ENCODE results near the gene NELFE. TPM values are rescaled to one million over a fixed set of nuclear protein-coding genes. Genes with fewer than 3 reads are reported as not detected.

NELFE gene
- total RNA-seq, 1 experiment from 2014 or later, result 73.8 TPM

GRCh38 chr6:31905041-31905440, 53.7 kb downstream of the NELFE start:
- POLR2A ChIA-PET, result interaction anchor here (1.2 kb wide), 1 partner anchor 67 kb away, joined by 3 read pairs; the partner anchor contains the start of gene DXO
- TF ChIP-seq CTCF (IDR thresholded peaks at IDR 0.05), result no peak
- no peak for TF ChIP-seq ARID4B (CRISPR knock-in tag; IDR thresholded peaks at IDR 0.05; ENCODE audit: borderline replicate concordance)
- no peak for TF ChIP-seq ZNF121 (CRISPR knock-in tag; IDR thresholded peaks at IDR 0.05)
- no peak for TF ChIP-seq JAZF1 (CRISPR knock-in tag; IDR thresholded peaks at IDR 0.05)
- TF ChIP-seq TEAD1 (CRISPR knock-in tag; IDR thresholded peaks at IDR 0.05), result no peak
- TF ChIP-seq ZSCAN18 (CRISPR knock-in tag; IDR thresholded peaks at IDR 0.05), result no peak
- no peak for TF ChIP-seq CDX4 (CRISPR knock-in tag; IDR thresholded peaks at IDR 0.05; ENCODE audit: borderline replicate concordance)
- no peak for TF ChIP-seq AFF4 (CRISPR knock-in tag; IDR thresholded peaks at IDR 0.05; ENCODE audit: borderline replicate concordance)
- TF ChIP-seq FOXP4 (CRISPR knock-in tag; IDR thresholded peaks at IDR 0.05), result no peak
- no peak for TF ChIP-seq ZNF416 (CRISPR knock-in tag; IDR thresholded peaks at IDR 0.05)
- H3K4me1 Mint-ChIP-seq, result peaks cover 14% of the 10 kb centered on the region
- no peak for ATAC-seq
- DNase-seq (ENCODE audit: low spot score), result no peak
- no peak overlapping the region for H3K27ac Mint-ChIP-seq
- CTCF ChIA-PET, result interaction anchor here (1.8 kb wide), 1 partner anchor 18 kb away, joined by 9 read pairs; no protein-coding TSS in a partner anchor
- no peaks in the 10 kb centered on the region for H3K9me3 Mint-ChIP-seq
- peaks cover 5% of the 10 kb centered on the region for H3K27me3 Mint-ChIP-seq (ENCODE audit: low read depth)
- H3K36me3 Mint-ChIP-seq, result no peaks in the 10 kb centered on the region
- H3K4me3 Mint-ChIP-seq, result no peak overlapping the region

- no peaks in the 10 kb centered on the region for H3K36me3 Mint-ChIP-seq
- no peak for DNase-seq (ENCODE audit: low spot score)
- H3K27me3 Mint-ChIP-seq (ENCODE audit: low read depth), result peaks cover 5% of the 10 kb centered on the region
- no peaks in the 10 kb centered on the region for H3K9me3 Mint-ChIP-seq
- ATAC-seq, result no peak
- H3K27ac Mint-ChIP-seq, result no peak overlapping the region
- POLR2A ChIA-PET, result no interaction called here
- peaks cover 20% of the 10 kb centered on the region for H3K4me1 Mint-ChIP-seq
- CTCF ChIA-PET, result no interaction called here
- H3K4me3 Mint-ChIP-seq, result no peak overlapping the region
- TF ChIP-seq ELF4 (CRISPR knock-in tag; IDR thresholded peaks at IDR 0.05; ENCODE audit: low read depth), result no peak
- no peak for TF ChIP-seq ZNF138 (CRISPR knock-in tag; conservative IDR thresholded peaks at IDR 0.05)
- no peak for TF ChIP-seq MYBL2 (CRISPR knock-in tag; IDR thresholded peaks at IDR 0.05)
- no peak for TF ChIP-seq SMAD3 (CRISPR knock-in tag; IDR thresholded peaks at IDR 0.05; ENCODE audit: borderline replicate concordance)
- TF ChIP-seq TCF7 (CRISPR knock-in tag; IDR thresholded peaks at IDR 0.05; ENCODE audit: low read depth), result no peak
- TF ChIP-seq FOXP4 (CRISPR knock-in tag; IDR thresholded peaks at IDR 0.05), result no peak
- no peak for TF ChIP-seq HMGA2 (CRISPR knock-in tag; IDR thresholded peaks at IDR 0.05)
- no peak for TF ChIP-seq PREB (CRISPR knock-in tag; IDR thresholded peaks at IDR 0.05; ENCODE audit: borderline replicate concordance)
Observed at GRCh38 chr6:31903957-31904356, 54.8 kb downstream of the NELFE start.
